ENCODE measurements around the gene MSANTD1.

Gene MSANTD1

DNA sequence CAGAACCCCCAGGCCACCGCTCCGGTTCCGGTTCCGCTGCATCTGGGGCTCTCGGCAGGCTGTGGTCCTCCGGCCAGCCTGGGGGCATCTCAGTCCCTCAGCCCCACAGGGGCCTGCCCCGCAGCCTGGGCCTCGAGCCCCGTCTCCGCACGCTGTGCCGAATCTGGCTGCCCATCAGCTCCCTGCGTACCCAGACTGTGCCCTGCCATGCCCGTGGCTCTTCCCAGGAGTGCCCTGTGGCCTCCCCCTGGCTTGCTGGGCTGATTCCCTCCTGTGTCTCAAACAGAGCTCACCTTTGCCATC is 830 bp upstream of the MSANTD1 start:
- no peak for DNase-seq (ENCODE audit: low read depth)

DNA sequence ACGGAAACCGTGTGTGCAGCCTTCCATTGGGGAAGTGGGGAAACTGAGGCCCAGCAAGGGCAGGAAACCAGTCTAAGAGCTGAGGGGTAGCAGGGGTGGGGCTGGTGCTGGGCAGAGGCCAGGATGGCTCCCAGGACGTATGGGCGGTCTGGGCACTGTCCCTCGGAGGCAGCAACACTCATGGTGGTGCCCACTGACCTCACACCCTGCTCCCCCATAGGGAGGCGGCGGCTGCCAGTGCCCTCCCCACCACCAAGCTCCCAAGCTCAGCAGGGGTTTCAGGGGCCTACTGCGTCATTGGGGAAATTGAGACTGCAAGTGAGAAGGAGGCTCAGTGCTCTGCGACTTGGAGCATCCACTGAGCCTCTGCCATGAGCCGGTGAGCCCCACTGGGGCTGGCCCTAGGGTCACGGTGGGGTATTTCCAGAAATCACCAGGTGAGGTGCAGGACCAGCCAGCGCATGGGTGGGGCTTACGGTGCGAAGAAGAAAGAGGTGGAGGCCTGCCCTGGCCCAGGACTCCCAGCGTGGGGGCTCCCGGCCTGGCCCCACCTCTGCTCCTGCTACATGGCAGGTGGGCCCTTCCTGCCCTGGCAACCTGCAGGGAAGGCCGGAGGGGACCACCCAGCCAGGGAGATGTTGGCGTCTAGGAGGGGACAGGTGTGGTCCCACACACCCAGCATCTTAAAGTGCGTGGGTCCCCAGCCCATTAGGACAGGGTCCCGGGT is 915 bp downstream of the MSANTD1 start:
- DNase-seq (ENCODE audit: low read depth): no peak

DNA sequence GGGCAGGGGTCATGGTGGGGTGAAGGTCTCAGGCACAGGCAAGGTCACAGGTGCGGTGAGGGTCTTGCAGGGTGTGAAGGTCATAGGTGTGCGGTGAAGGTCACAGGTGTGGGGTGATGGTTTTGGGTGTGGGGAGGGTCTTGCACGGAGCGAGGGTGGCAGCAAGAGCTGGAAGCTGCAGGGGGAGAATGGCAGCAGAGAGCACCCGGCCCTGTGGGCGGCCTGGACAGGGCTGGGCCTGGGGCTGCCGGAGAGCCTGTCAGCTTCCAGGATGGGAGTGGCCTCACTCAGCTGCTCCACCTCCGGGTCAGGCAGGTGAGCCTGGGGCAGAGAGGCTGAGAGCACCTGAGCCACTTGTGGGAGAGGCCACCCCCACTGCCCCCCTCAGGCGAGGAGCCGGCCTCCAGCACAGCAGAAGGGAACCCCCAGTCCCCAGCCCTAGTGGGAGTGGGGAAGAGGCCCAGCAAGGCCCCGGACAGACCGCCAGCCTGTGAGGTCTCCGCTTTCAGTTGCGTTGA is 1.5 kb downstream of the MSANTD1 start:
- no peak for DNase-seq (ENCODE audit: low read depth)

DNA sequence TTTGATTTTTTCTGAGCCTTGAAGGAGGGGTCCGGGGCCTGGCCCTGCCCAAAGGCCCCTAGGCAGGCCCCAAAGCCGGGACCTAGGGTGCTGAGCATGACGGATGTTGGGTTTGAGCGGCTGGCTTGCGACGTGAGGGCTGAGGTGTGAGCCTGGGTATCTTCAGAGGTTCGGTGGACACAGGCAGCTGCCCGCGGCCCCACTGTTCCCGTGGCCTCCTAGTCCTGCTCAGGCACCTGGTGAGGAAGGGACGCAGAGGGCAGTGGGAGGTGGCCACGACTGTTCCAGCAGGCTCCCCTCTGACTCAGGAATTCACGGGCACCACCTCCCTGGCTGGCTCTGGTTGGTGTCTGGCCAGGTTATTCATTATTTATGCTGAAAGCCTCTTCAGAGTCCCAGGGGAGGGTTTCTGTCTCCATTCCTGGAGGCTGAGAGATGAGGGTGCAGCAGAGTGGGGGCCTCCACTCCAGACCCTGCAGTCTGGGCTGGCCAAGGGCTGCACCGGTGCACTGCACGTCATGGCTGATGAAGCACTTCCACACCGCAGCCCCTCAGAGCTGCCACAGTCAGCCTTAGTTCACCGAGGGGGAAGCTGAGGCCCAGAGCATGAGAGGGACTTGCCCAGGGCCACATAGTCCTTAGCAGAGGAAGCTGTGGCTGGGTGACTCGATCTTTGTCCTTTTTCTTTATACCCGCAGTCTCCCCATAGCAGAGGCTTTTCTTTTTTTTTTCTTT is 2.2 kb downstream of the MSANTD1 start:
- no peak for DNase-seq (ENCODE audit: low read depth)

DNA sequence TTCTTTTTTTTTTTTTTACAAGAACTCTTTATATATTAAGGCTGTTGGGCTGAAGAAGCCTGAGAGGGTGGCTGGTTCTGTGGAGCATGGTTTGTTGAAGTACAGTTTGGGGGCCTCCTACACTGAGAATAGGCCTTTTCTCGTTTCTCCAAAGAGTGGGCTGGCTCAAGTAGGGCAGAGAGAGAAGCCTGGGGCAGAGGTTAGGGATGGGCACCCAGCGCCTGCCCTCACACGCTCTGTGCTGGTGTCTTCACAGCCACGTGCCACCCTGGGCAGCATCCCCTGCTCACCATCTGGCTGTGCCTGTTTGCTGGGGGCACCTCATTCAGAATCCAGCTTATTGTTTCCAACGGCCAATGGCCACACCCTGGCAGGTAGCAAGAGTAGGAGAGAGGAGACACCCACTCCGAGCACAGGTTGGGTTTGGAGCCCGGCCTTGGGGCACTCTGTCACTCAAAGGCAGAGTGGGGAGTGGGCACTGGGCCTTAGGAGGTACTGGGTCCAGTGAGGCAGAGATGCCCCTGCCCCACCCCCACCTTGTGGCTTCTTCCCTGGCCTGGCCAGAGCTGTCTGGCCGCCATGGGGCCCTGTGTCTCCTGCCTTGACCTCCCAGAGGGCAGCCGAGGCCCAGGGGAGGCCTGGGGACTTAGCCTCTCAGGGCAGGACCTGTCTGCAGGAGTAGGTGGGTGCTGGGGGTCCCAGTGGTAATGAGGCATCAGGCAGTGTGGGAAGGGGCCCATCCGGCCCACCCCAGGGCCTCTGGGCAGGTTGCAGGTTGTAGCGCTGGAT is 2.9 kb downstream of the MSANTD1 start:
- no peak for DNase-seq (ENCODE audit: low read depth)

DNA sequence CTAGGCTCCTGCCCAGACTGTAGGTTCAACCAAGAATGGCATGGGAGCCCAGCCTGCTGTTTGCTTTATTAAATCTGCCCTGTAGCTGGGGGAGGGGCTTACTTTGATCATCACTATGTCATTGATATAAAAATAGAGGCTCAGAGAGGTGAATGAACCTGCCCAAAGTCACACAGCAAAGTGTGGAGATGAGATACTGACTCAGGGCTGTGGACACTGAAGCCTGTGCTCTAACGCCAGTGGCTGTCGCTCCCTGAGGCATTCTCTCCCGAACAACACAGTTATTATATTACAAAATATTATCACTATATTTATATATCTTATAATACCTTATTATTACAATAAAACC is 3.5 kb downstream of the MSANTD1 start:
- DNase-seq (ENCODE audit: low read depth): no peak

DNA sequence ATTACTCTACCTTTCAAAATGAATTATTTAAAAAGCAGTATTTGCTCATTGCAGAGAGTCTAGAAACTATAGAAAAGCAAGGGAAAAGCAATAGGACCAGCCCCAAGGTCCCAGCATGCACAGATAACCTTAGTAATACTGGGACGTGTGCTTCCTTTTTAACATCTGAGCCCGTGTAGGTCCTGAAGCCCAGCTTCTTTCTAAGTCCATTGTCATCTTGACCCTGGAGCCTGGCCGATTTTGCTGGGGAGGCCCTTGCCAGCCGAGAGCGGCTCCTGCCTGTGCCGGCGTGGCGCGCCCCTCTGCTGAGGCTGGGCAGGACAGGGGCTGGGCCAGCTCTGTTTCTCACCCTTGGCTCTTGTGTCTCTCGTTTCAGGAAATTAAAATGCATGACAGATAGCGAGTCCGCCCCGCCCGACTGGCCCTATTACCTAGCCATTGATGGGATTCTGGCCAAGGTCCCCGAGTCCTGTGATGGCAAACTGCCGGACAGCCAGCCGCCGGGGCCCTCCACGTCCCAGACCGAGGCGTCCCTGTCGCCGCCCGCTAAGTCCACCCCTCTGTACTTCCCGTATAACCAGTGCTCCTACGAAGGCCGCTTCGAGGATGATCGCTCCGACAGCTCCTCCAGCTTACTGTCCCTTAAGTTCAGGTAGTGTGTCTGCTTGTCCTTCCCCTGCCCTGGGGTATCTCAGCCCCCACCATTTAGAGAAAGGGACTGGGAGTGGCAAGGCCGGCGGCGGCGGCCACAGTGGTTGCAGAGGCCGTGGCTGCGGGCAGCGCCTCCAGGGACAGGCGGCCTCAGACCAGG is 4.1 kb downstream of the MSANTD1 start:
- DNase-seq (ENCODE audit: low read depth): no peak

DNA sequence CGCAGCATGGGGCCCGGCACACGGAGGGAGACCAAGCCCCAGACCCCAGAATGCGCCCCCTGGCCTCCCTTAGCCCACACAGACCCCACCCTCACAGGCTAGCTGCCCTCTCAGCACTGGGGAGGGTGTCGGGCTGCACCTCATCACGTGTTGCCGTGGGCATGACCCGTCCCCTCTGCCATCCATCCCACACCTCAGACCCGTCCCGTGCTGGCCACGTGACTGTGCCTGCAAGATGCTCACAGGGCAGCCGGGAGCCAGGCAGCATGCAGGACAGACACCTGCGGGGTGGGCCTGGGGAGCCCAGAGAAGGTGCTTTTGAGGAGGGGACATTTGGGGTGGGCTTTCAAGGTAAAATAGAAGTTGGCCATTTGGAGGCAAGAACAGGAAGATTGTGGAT is 4.8 kb downstream of the MSANTD1 start:
- no peak for DNase-seq (ENCODE audit: low read depth)

DNA sequence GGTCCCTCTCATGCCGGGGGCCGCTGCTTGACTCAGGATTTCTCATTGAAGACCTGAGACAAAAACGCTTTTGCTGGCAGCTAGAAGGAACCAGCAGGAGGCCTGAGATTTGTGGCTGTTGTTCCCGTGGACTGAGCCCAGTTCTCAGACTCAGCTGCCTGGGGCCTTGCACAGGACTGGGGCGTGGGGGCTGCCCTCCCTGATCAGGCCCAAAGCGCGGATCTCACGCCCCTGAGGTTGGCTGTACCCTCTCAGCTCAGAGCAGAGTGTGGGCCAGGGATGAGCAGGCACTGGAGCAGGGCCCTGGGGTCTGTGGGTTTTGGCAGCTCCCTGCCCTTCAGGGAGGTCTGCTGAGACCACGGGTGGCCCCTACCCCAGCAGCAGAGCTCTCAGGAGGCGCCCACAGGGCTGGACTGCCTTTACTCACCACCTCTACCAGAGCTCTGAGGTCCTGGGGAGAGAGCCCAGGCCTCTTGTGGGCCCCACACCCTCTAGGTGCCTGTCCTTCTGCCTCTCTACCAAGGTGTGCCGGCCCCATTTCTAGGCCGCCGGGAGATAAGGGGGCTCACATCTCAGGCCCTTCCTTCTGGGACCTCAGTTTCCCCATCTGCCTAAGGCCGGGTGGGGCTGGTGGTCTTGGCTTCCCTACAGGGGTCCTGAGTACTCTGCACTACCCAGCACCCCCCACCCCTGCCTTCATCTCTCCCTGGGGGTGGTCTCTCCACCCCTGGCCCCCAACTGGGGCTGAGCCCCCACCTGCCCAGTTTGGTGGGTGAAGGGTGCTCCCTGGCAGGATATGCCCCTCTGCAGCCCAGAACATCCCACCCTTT is 5.6 kb downstream of the MSANTD1 start:
- DNase-seq (ENCODE audit: low read depth): no peak

DNA sequence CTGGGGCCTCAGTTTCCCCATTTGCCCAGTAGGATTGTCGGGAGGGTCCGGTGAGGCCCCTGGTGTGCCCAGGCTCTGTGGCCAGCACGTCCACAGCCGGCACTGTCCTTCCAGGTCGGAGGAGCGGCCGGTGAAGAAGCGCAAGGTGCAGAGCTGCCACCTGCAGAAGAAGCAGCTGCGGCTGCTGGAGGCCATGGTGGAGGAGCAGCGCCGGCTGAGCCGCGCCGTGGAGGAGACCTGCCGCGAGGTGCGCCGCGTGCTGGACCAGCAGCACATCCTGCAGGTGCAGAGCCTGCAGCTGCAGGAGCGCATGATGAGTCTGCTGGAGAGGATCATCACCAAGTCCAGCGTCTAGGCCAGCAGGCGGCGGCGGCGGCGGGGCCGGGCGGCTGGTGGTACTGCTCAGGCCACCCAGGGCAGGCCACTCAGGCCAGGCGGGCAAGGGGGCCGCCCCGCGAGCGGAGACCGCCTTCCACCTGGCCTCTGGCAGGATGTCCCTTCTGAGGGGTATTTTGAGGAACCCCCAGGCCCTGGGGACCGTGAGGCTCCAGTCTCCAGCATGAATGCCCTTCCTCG is 6.7 kb downstream of the MSANTD1 start:
- no peak for DNase-seq (ENCODE audit: low read depth)

DNA sequence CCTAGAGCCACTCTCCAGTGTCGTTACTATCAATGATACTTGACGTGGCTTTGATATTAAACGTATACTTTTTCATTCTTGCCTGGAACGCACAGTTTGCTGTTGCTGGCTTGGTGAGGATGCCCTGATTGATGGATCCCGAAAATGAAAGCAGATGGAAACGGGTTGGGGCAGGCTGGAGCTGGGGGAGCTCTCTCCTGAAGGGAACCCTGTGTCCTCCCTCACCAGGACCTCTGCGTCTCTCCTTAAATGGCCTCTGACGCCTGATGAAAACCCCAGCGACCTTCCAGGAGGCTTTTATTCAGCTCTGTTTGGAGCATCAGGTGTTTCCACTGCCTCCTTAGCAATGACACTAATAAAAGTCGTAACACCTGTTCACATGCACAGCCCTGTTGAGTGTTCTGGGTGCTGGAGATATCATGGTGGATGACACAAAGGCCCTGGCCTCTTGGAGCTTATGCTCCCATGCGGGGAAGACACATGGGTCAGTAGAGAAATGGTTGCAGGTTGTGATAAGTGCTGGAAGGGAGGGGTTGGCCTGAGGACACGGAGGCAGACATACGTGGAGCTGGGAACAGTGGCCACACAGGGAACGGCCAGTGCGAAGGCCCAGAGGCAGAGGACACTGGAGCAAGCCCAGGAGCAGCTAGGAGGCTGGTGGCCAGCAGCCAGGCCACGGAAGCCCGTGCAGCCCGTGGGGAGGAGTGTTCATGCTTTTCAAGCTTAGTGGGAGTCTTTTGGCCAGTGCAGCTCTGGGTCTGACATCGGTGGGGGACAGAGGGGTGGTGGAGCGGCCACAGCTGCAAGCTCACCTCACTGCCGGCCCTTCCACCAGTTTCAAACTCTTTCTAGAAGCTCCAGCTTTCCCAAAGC is 7.5 kb downstream of the MSANTD1 start:
- no peak for DNase-seq (ENCODE audit: low read depth)

DNA sequence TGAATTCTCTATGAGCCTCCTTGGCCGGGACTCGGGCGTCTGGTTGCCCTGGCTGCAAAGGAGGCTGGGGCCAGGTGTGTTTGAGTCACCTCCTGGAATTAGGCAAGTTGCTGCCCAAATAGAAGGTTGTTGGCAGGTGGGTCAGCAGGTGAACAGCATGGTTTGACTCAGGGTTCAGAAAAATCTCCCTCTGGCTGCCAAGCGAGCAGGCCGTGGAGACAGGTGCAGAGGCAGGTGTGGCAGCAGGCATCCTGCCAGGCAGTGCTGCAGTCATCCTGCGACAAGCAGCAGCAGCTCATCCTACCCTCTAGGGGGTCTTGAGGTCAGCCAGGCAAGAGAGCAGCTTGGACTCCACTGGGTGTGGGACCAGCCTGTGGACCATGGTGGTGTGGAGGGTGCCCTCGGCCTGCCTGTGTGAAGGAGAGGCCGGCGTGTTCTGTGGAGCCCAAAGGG is 8.2 kb downstream of the MSANTD1 start:
- no peak for DNase-seq (ENCODE audit: low read depth)

DNA sequence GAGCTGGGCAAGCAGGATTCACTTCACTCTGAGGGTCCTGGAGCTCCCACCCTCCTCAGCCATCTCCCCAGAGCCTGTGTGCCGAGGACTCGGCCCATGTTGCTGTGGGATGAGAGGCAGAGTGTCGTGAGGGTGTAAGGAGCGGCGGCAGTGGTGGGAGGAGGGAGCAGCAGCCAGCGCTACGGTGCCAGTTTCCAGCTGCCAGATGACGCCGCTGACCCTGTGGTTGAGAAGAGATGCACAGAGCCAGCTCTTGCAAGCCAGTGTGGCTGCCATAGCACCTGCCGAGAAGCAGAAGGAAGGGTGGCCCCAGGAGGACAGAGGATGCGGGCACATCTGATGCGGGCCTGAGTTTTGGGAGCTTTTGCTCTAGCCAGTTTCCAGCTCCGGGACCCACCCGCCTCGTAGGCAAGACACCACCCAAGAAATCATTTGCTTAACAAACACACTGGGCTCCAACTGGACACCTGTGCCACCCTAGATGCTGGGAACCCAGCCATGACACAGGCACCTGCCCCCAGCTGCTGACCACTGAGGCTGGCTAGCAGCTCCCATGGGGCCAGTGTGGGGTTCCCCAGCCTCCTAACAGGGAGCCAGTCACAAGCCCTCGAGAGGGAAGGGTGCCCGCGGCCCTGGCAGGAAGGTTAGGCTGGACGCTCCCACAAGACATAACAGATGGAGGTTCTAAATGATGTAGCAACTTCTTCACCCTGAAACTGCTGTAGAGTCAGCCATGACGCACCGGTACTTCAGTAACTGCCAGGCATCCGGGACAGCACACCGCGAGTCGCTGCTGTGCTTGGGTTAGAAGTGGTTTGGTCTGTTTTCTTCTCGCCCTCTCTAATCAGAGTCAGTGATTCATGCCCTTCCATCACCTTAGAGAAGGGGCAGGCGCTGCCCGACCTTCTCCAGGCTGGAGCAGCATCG is 8.9 kb downstream of the MSANTD1 start:
- DNase-seq (ENCODE audit: low read depth): no peak

DNA sequence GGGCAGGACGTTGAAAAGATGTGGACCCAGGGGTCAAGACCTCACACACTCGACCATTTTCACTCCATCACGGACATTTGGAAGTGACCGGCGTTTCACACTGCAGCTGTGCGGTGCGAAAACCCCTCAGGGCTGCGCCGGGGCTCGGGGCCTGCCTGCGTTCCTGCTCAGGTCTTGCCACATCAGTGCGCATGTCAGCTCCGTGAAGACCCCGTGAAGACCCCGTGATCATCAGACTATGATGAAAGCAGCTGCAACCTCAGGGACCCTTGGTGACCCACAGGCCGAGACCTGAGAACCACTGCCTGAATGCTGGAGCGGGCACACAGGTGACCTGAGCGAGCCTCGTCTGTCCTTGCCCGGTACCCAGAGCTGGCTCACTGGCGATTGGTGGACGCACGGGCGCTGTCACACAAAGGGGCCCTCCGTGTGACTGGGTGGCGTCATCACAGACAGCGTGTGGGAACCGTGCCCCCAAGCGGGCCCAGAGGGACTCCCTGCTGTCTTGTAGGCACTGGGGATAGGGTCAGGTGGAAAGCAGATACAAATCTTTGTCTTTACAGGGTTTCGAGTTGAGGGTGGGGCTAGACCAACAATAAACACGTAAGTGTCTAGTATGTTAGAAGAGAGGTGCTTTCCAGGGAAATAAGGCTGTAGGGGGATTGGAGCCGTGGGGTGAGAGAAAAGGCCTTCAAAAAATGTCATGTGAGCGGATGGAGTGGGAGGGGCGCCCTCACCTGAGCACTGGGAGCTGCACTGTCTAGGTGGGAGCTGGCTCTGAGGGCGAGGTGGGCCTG is 12.7 kb downstream of the MSANTD1 start:
- DNase-seq (ENCODE audit: low read depth): no peak

DNA sequence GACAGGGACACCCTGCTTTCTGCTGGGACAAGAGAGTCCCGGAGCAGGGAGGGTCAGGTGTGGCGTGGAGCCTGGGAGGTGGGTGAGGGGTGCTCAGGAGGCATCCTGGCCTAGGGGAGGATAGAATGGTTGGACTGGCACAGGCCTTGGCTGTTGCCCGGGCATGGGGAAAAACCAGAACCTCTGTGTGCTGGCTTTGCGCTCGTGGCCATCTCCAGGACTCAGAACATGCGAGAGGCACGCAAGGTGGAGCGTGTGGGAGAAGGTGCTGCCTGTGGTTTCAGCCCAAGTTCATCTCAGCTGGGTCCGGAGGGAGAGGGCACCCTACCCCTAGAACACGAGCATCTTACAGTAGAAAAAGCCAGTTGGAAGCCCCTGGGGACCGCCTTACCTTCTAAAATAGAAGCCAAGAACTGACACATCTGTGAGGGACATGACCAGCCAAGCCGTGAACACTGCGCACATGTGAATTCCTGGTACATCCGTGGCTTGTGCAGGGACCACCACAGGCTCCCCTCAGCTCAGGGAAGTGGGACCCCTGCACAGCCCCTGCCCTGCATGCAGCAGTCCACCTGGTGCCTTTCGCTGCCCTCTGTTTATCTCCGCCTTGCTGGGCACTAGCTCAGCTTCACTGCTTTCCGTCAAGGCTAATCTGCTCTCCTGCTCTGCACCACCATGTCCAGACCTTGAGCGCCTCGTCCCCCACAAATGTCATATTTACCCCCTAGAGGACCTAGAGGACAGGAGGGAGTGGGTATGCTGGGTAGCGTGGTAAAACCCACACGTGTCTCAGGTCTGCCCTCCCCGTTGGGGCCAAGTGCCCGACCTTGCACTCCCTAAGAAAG is 13.5 kb downstream of the MSANTD1 start:
- DNase-seq (ENCODE audit: low read depth): no peak

DNA sequence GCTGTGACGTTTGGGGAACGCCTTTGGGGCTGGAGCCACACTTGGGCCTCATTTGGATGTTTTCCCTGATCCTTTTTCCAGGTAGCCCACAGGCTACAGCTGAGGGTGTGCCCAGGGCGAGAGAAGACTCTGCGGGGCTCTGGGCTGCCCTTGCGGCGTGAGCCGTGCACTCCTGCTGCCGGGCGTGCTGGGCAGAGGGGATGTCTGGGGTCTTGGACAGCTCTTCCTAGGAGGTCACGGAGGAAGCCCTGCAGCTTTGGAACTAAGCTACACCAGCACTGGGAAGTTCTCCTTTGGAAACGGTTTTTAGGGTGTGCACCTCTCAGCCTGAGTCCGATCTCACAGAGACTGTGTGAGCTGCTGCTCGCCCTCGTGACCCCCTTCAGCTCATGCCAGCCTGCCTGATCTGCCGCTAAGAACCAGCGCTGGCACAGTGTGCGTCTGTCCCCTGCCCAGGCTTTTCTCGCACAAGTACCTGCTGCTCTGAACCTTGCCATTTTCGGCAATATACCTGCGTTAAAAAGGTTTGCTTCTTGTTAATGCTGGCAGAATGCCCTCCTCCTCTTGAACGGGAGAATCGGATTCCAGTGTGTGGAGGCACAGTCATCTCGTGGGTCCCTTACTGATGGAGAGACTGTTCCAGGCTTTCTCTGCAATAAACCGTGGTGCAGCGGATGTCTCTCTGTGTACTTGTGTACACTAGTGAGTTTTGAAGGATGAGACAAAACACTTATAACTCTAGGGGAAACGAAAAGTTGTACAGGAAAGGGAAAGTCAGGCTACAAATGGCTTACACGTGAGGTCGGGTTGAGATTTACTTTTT is 14.3 kb downstream of the MSANTD1 start:
- no peak for DNase-seq (ENCODE audit: low read depth)
